ENCODE results near the gene TLDC2.

TLDC2 gene

GRCh38 chr20:36836591-36837269 lies 39.2 kb upstream of the TLDC2 start:
- TF ChIP-seq FOXP2 (optimal IDR thresholded peaks at IDR 0.05; ENCODE audit: borderline replicate concordance, extremely low read depth, extremely low read length, insufficient read depth) (peak; percentile 56), POLR2AphosphoS5 (IDR thresholded peaks at IDR 0.05; ENCODE audit: low read depth, low read length) (no peak)

- no peak for TF ChIP-seq SIN3A (IDR thresholded peaks at IDR 0.05; ENCODE audit: borderline replicate concordance, insufficient read depth, low read length)
- no peak for TF ChIP-seq FOXP2 (optimal IDR thresholded peaks at IDR 0.05; ENCODE audit: borderline replicate concordance, extremely low read depth, extremely low read length, insufficient read depth)
- no peak for TF ChIP-seq POLR2AphosphoS5 (IDR thresholded peaks at IDR 0.05; ENCODE audit: low read depth, low read length)
- TF ChIP-seq TAF1 (IDR thresholded peaks at IDR 0.05; ENCODE audit: borderline replicate concordance, insufficient read depth, low read length) = no peak
- TF ChIP-seq REST (IDR thresholded peaks at IDR 0.05; ENCODE audit: insufficient read depth in 1 of 2, low read depth in 2 of 2, low read length in 2 of 2) = no peak
Measured at GRCh38 chr20:36839150-36839549, 36.8 kb upstream of the TLDC2 start.

DNA sequence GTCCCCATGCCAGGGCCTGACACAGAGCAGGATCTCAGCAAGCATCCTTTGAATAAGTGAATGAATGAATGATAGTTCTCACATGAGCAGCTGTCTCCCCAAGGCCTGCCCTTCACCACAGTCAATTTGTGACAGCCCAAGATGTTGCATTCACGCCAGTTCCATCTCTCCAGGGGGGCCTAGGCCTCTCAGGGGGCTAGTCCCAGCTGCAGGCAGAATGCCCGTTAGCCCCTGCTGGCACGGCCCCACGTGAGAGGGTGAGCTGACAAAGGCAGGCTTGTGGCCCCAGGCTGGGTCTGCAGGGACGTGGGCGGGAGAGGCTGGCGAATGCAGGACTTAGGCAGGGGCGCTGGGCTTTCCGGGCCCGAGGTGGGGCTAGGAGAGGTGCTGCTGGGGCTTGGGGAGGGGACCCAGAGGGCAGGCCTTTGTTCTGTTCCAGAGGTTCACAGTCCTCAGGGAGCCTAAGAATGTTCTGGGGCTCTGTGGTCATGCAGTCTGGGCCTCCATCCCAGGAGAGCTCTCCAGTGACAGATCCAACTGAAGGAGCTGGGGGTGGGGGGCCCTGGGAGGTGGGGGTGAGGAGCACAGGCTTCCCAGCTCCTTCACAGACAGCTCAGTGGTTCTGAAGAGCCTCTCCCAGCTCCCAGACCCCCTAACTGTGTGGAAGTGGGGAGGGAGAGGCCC lies 30.5 kb upstream of the TLDC2 start:
- TF ChIP-seq SIN3A (IDR thresholded peaks at IDR 0.05; ENCODE audit: borderline replicate concordance, insufficient read depth, low read length) (no peak), POLR2AphosphoS5 (IDR thresholded peaks at IDR 0.05; ENCODE audit: low read depth, low read length) (no peak), TAF1 (IDR thresholded peaks at IDR 0.05; ENCODE audit: borderline replicate concordance, insufficient read depth, low read length) (no peak), REST (IDR thresholded peaks at IDR 0.05; ENCODE audit: insufficient read depth in 1 of 2, low read depth in 2 of 2, low read length in 2 of 2) (no peak), FOXP2 (optimal IDR thresholded peaks at IDR 0.05; ENCODE audit: borderline replicate concordance, extremely low read depth, extremely low read length, insufficient read depth) (no peak)

- no peak for TF ChIP-seq FOXP2 (optimal IDR thresholded peaks at IDR 0.05; ENCODE audit: borderline replicate concordance, extremely low read depth, extremely low read length, insufficient read depth)
- TF ChIP-seq TAF1 (IDR thresholded peaks at IDR 0.05; ENCODE audit: borderline replicate concordance, insufficient read depth, low read length) = no peak
- TF ChIP-seq REST (IDR thresholded peaks at IDR 0.05; ENCODE audit: insufficient read depth in 1 of 2, low read depth in 2 of 2, low read length in 2 of 2) = no peak
- no peak for TF ChIP-seq POLR2AphosphoS5 (IDR thresholded peaks at IDR 0.05; ENCODE audit: low read depth, low read length)
- TF ChIP-seq SIN3A (IDR thresholded peaks at IDR 0.05; ENCODE audit: borderline replicate concordance, insufficient read depth, low read length) = no peak
Measured at GRCh38 chr20:36847009-36847709, 28.8 kb upstream of the TLDC2 start.

DNA sequence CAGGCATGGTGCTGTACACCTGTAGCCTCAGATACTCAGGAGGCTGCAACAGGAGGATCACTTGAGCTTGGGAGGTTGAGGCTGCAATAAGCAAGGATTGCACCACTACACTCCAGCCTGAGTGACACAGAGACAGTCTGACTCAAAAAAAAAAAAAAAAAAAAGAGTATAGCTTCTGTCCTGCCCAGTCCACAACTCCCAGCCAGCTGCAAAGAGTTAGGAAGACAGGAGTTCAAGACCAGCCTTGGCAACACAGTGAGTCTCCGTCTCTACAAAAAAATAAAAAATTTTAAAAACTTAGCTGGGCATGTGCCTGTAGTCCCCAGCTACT lies 28.3 kb upstream of the TLDC2 start:
- no peak for TF ChIP-seq TAF1 (IDR thresholded peaks at IDR 0.05; ENCODE audit: borderline replicate concordance, insufficient read depth, low read length)
- no peak for TF ChIP-seq REST (IDR thresholded peaks at IDR 0.05; ENCODE audit: insufficient read depth in 1 of 2, low read depth in 2 of 2, low read length in 2 of 2)
- no peak for TF ChIP-seq SIN3A (IDR thresholded peaks at IDR 0.05; ENCODE audit: borderline replicate concordance, insufficient read depth, low read length)
- no peak for TF ChIP-seq POLR2AphosphoS5 (IDR thresholded peaks at IDR 0.05; ENCODE audit: low read depth, low read length)
- TF ChIP-seq FOXP2 (optimal IDR thresholded peaks at IDR 0.05; ENCODE audit: borderline replicate concordance, extremely low read depth, extremely low read length, insufficient read depth) = no peak

Data from PFSK-1 (cell line).